ENCODE data around the gene DISC1.

DNA sequence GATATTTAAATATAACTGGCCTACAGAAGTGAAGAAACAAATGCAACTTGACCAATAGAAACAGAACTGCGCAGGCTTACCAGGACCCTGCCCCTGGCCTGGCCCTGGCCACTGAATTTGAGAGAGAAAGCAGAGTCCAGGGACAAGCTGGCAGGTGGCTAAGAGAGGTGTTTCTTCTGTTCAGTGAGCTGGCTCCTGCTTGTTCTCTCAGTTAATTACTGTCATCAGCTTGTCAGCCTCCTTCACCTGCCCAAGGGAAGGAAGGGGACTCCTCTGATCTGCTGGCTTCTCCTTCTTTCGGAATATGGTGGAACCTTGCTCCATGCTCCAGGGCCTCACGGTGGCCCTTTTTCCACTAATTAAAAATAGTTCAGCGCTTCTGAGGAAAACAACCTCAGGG lies 388.4 kb downstream of the DISC1 start:
- TF ChIP-seq, protein P1, sequence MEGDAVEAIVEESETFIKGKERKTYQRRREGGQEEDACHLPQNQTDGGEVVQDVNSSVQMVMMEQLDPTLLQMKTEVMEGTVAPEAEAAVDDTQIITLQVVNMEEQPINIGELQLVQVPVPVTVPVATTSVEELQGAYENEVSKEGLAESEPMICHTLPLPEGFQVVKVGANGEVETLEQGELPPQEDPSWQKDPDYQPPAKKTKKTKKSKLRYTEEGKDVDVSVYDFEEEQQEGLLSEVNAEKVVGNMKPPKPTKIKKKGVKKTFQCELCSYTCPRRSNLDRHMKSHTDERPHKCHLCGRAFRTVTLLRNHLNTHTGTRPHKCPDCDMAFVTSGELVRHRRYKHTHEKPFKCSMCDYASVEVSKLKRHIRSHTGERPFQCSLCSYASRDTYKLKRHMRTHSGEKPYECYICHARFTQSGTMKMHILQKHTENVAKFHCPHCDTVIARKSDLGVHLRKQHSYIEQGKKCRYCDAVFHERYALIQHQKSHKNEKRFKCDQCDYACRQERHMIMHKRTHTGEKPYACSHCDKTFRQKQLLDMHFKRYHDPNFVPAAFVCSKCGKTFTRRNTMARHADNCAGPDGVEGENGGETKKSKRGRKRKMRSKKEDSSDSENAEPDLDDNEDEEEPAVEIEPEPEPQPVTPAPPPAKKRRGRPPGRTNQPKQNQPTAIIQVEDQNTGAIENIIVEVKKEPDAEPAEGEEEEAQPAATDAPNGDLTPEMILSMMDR (IDR thresholded peaks at IDR 0.05) = no peak
- TF ChIP-seq EZH2 (IDR thresholded peaks at IDR 0.05; ENCODE audit: borderline replicate concordance, insufficient read depth, low read depth, low read length, poor library complexity, severe bottlenecking) = no peak
